ENCODE results near the gene KRTAP1-3.
"Not testable (repeated sequence)": the region's sequence is repeated elsewhere in the genome, so short reads cannot be mapped to it uniquely, and the experiment has no call there.

The KRTAP1-3 gene

DNA sequence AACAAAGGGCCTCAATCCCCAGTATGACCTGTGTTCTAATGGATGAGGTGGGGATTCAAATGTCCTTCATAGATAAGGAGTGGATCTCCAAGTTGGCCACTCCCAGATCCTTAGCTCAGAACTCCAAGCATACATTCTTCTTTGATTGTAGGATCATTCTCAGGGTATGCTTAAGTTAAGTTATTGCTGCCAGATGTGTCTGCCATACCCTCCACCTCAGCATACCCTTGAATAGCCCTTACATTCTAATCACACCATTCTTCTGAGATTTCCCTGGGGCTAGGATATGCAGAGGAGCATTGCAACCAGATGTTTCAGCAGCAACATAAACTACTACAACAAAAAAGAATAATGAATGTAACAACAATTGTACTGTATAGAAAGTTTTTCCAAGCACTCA, 32.6 kb upstream of the KRTAP1-3 start:
- no peak overlapping the region for H3K4me3 ChIP-seq
- no peak for DNase-seq (ENCODE audit: low spot score)
- no peak overlapping the region for H3K27ac ChIP-seq
- TF ChIP-seq, protein P1, sequence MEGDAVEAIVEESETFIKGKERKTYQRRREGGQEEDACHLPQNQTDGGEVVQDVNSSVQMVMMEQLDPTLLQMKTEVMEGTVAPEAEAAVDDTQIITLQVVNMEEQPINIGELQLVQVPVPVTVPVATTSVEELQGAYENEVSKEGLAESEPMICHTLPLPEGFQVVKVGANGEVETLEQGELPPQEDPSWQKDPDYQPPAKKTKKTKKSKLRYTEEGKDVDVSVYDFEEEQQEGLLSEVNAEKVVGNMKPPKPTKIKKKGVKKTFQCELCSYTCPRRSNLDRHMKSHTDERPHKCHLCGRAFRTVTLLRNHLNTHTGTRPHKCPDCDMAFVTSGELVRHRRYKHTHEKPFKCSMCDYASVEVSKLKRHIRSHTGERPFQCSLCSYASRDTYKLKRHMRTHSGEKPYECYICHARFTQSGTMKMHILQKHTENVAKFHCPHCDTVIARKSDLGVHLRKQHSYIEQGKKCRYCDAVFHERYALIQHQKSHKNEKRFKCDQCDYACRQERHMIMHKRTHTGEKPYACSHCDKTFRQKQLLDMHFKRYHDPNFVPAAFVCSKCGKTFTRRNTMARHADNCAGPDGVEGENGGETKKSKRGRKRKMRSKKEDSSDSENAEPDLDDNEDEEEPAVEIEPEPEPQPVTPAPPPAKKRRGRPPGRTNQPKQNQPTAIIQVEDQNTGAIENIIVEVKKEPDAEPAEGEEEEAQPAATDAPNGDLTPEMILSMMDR (IDR thresholded peaks at IDR 0.05): no peak

DNA sequence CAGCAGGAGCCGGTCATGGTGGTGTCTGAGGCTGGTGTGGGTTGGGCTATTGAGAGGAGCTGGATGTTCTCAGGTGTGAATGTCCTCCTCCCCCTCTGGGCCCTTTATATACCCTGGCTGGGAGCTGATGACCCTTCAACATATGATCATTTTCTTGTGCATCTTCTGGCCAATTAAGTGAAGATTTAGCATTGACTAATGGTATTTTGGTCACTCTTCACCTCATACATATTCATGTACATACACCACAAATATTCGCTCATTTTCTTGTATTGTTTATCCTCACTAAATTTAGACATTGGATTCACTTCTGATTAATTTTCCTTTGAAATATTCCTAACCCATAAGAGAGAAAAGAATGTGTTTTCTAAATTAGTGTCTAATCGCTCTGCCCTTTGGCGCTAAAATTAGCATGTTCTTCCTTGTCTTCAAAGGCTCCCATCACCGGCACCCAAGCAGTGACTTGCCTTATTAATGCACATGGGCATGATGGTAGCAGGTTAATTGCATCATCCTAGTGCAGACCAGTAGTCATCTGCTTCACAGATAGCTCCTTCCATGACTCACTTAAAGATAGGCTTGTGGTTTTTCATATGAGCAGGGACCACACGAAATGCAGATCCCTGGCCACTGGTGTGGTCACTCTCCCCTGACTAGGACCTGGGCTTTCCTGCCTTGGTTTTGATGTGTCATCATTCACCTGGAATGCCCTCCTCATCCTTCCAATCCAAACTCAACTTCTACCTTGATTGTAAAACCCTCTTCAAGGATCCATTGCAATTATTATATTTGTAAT, 31.4 kb upstream of the KRTAP1-3 start, which contains the start of gene KRTAP2-4:
KRTAP2-4 (minus strand) TSS at position 51 of the 796 bp plus-strand sequence; CDS start at position 17, 34 bp downstream.
- H3K27ac ChIP-seq: no peak within 1 kb of the TSS
- TF ChIP-seq, protein P1 (IDR thresholded peaks at IDR 0.05): no peak
- DNase-seq (ENCODE audit: low spot score): no peak
- no peak within 1 kb of the TSS for H3K4me3 ChIP-seq

GRCh38 chr17:41065016-41065689, 30.5 kb upstream of the KRTAP1-3 start:
- not testable (repeated sequence) for H3K27ac ChIP-seq; H3K4me3 ChIP-seq; DNase-seq (ENCODE audit: low spot score)

DNA sequence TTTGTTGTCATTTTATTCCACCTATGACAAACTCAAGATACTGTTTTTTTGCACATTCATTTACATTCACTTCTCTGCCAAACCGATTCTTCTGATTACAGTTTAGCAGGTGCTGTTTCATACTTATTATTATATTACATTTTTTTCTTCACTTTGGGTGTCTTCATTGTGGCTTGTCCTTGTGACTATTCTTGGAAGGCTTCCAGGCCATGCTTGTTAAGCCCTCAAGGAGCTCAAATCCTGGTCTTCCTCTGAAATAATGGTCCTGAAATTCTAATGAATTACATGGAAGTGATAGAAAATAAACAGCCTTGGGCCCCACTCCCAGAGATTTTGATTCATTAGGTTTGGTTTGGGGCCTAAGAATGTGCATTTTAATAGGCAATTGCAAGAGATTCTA, 29.6 kb upstream of the KRTAP1-3 start:
- TF ChIP-seq, protein P1 (IDR thresholded peaks at IDR 0.05): no peak
- no peak for DNase-seq (ENCODE audit: low spot score)
- no peak overlapping the region for H3K27ac ChIP-seq
- H3K4me3 ChIP-seq: no peak overlapping the region

- no peak for DNase-seq (ENCODE audit: low spot score)
- TF ChIP-seq, protein P1 (IDR thresholded peaks at IDR 0.05): no peak
- H3K4me3 ChIP-seq: no peak overlapping the region
Measured at GRCh38 chr17:41063449-41063848, 28.8 kb upstream of the KRTAP1-3 start.

GRCh38 chr17:41061964-41062363, 27.3 kb upstream of the KRTAP1-3 start:
- H3K27ac ChIP-seq: peak overlapping the region in 1 of 2 donors; percentile 44
- no peak overlapping the region for H3K4me3 ChIP-seq
- DNase-seq (ENCODE audit: low spot score): no peak
- TF ChIP-seq, protein P1 (IDR thresholded peaks at IDR 0.05): no peak

More at GRCh38 chr17:41063449-41063848, 28.8 kb upstream of the KRTAP1-3 start:
- H3K27ac ChIP-seq: no peak overlapping the region

GRCh38 chr17:41060052-41060604, 25.5 kb upstream of the KRTAP1-3 start, which contains the start of gene KRTAP2-3:
Gene KRTAP2-3 (minus strand): TSS chr17:41060114. CDS start chr17:41060050, 64 bp downstream.
- DNase-seq (ENCODE audit: low spot score): no peak
- H3K27ac ChIP-seq: no peak within 1 kb of the TSS
- TF ChIP-seq, protein P1 (IDR thresholded peaks at IDR 0.05): no peak
- no peak within 1 kb of the TSS for H3K4me3 ChIP-seq

DNA sequence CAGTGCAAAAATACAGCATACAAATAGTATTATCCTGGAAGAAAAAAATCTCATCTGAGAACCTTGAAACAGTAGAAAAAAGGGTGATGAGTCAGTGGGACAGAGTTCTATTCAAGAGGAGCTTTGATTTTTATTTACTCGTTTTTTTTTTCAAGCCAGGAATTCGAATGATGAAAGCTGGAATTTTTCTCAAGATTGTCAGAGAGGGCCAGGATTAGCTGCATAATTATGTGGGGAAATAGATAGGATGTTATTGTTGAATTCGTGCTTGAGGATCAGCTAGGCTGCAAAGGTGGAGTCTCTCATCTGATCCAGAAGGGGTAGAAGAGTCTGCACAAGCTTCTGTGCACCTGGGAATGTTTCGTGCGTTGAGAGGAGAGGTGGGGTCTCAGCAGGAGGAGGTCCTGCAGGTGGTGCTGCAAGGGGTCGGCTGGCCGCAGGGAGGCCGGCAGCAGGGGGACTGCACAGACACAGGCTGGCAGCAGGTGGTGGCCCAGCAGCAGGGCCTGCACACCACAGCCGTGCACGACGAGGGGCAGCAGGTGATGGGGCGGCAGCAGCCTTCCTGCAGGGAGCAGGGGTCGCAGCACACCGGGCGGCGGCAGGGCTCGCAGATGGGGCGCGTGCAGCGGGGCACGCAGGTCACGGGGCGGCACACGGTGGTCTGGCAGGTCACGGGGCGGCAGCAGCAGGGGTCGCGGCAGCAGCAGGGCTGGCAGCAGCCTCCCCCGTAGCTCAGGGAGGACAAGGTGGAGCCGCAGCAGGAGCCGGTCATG, 24.8 kb upstream of the KRTAP1-3 start:
- not testable (repeated sequence) for DNase-seq (ENCODE audit: low spot score); H3K27ac ChIP-seq; H3K4me3 ChIP-seq
